ENCODE measurements around the gene CIAO3. TPM values are rescaled to one million over a fixed set of nuclear protein-coding genes. Genes with fewer than 3 reads are reported as not detected.

CIAO3 gene
- total RNA-seq, 2 experiments from 2014 or later: 33.3 to 38.2 TPM

DNA sequence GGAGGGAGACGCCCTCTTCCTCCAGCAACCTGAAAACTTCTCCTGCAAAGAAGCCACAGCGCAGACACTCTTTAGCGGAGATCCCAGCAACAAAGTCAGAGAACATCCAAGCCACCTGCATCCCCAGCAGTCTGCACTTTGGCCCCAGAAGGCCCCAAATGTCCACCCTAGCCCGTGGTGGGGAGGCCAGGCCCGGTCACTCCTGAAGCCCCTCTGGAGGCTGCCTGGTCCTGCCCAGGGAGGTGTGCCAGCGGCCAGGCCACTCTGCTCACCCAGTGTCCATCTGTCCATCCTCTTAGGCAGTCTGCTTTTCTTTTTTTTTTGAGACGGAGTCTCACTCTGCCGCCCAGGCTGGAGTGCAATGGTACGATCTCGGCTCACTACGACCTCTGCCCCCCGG lies 8.5 kb downstream of the CIAO3 start:
- Histone ChIP-seq H3K27ac (ENCODE audit: low read depth in 1 of 2, low read length in 2 of 2) (no peak overlapping the region), H3K9me3 (ENCODE audit: control insufficient read depth in 1 of 2, insufficient read depth in 1 of 2, low read length in 2 of 2) (no peaks in the 10 kb centered on the region), H3K4me1 (ENCODE audit: insufficient read depth, low read length) (peaks cover 10% of the 10 kb centered on the region), H3K27me3 (ENCODE audit: control insufficient read depth in 1 of 2, insufficient read depth in 2 of 2, low read length in 2 of 2) (no peaks in the 10 kb centered on the region), H3K36me3 (ENCODE audit: insufficient read depth, low read length) (peaks cover 40% of the 10 kb centered on the region), H3K4me3 (ENCODE audit: low read length) (no peak overlapping the region)
- Mint-ChIP-seq H3K4me3 (no peak overlapping the region), H3K27ac (no peak overlapping the region), H3K9me3 (no peaks in the 10 kb centered on the region), H3K27me3 (no peaks in the 10 kb centered on the region), H3K36me3 (ENCODE audit: low read depth) (peaks cover 30% of the 10 kb centered on the region), H3K4me1 (ENCODE audit: low read depth) (no peaks in the 10 kb centered on the region)
- ATAC-seq (ENCODE audit: poor library complexity) (no peak), DNase-seq (peak in 1 of 14 experiments; percentile 5)
- TF ChIP-seq, protein P1, sequence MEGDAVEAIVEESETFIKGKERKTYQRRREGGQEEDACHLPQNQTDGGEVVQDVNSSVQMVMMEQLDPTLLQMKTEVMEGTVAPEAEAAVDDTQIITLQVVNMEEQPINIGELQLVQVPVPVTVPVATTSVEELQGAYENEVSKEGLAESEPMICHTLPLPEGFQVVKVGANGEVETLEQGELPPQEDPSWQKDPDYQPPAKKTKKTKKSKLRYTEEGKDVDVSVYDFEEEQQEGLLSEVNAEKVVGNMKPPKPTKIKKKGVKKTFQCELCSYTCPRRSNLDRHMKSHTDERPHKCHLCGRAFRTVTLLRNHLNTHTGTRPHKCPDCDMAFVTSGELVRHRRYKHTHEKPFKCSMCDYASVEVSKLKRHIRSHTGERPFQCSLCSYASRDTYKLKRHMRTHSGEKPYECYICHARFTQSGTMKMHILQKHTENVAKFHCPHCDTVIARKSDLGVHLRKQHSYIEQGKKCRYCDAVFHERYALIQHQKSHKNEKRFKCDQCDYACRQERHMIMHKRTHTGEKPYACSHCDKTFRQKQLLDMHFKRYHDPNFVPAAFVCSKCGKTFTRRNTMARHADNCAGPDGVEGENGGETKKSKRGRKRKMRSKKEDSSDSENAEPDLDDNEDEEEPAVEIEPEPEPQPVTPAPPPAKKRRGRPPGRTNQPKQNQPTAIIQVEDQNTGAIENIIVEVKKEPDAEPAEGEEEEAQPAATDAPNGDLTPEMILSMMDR (IDR thresholded peaks at IDR 0.05): no peak
- POLR2A ChIA-PET: no interaction called here
- CTCF ChIA-PET: no interaction called here
- intact Hi-C loops (cut with DNase I, micrococcal nuclease): no loop called here

DNA sequence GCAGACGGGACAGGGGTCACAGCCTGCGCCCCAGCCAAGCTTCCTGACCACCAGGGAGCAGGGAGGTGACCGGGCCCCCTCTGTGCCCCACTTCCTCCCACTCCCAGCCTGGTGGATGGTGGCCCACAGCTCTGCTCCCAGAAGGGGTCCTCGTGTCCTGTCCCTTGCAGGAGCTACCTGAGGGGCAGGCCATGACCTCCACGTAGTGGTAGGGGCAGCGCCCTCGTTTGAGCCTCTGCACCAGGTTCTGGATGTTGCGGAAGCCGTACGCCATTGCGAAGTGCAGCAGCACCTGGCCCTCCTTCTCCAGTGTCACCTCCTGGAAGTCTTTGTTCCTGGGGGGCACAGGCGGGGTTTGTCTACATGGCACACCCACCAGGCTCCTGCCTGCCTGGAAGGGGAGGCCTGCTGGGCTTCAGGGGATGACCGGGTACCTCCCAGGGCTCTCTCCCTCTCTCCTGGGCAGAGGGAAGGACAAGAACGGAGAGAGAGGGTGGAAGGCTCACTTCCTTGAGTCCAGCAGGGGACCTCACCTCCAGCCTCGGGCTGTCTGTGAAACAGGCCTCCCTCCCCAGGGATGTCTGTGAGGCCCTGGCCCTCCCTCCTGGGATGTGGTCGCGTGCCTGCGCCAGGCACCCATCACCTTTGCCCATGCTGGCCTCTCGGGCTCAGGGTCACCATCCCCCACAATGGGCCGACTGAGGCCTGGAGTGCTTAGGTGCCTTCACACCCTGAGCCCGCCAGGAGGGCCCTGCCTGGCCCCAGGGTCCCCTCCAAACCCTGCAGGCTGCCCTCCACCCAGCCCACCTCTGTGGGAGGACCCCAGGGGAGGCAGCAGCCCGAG lies 9.9 kb downstream of the CIAO3 start:
- Mint-ChIP-seq H3K27ac (no peak overlapping the region), H3K27me3 (no peaks in the 10 kb centered on the region), H3K4me3 (no peak overlapping the region), H3K4me1 (ENCODE audit: low read depth) (no peaks in the 10 kb centered on the region), H3K9me3 (no peaks in the 10 kb centered on the region), H3K36me3 (ENCODE audit: low read depth) (peaks cover 20% of the 10 kb centered on the region)
- DNase-seq: no peak
- TF ChIP-seq, protein P1 (IDR thresholded peaks at IDR 0.05): no peak
- Histone ChIP-seq H3K9me3 (ENCODE audit: control insufficient read depth in 1 of 2, insufficient read depth in 1 of 2, low read length in 2 of 2) (no peaks in the 10 kb centered on the region), H3K4me1 (ENCODE audit: insufficient read depth, low read length) (peaks cover 22% of the 10 kb centered on the region), H3K27me3 (ENCODE audit: control insufficient read depth in 1 of 2, insufficient read depth in 2 of 2, low read length in 2 of 2) (no peaks in the 10 kb centered on the region), H3K4me3 (ENCODE audit: low read length) (no peak overlapping the region), H3K36me3 (ENCODE audit: insufficient read depth, low read length) (peaks cover 26% of the 10 kb centered on the region), H3K27ac (ENCODE audit: low read depth in 1 of 2, low read length in 2 of 2) (no peak overlapping the region)
- ChIA-PET CTCF (interaction anchor here (1.9 kb wide), 1 partner anchor 19 kb away, joined by 5 read pairs; no protein-coding TSS in a partner anchor), POLR2A (interaction anchor here (0.8 to 1.0 kb wide), 2 partner anchors 10 to 11 kb away, joined by 3 read pairs; partner anchors contain the start of gene ANTKMT)
- no peak for ATAC-seq (ENCODE audit: poor library complexity)
- intact Hi-C loops (cut with DNase I, micrococcal nuclease): no loop called here

DNA sequence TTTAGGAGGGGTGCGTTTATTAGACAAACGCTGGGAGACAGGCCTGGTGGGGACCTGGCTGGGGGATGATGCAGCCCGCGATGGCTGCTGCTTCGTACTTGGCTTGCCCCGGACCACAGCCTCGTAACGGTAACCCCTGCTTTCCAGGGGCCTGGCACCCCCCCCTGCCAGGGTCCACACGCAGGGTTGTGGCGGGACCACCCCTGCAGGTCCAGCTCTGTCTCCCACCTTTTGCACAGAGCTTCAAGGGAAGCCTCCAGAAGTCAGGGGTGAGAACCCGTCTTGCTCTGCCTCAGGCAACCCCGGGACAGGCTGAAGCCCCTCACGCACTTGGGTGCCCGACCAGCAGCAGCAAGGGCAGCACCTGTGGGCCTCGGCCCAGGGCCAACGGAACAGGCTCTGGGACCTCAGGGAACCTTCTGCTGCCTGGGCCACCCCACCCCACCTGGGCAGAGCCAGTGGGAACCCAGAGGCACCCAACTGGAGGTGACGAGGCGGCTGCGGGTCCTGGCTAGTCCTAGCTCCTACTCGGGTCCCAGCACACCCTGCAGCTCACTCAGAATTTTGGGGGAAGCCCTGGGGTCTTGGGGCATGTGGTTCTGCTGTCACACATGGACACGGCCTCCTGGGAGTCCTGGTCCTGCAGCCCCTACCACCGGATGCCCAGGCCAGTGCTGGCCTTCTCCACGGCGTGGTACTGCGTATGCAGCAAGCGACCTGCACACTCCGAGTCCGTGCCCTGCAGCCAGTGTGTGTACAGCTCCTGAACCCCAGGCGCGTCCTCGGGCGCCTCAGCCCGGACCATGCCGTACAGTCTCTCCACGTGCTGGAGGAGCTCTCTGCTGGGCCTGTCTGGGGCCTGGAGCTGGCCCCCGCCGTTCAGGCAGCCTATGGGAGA lies 10.8 kb downstream of the CIAO3 start:
- H3K9me3 Mint-ChIP-seq: no peaks in the 10 kb centered on the region
- TF ChIP-seq, protein P1 (IDR thresholded peaks at IDR 0.05): no peak
- CTCF ChIA-PET: interaction anchor here (1.9 kb wide), 1 partner anchor 18 kb away, joined by 5 read pairs; no protein-coding TSS in a partner anchor
- peaks cover 12% of the 10 kb centered on the region for H3K36me3 Mint-ChIP-seq (ENCODE audit: low read depth)
- ATAC-seq (ENCODE audit: poor library complexity) (no peak), DNase-seq (no peak)
- Histone ChIP-seq H3K36me3 (ENCODE audit: insufficient read depth, low read length) (peaks cover 18% of the 10 kb centered on the region), H3K9me3 (ENCODE audit: control insufficient read depth in 1 of 2, insufficient read depth in 1 of 2, low read length in 2 of 2) (no peaks in the 10 kb centered on the region), H3K27ac (ENCODE audit: low read depth in 1 of 2, low read length in 2 of 2) (no peak overlapping the region), H3K27me3 (ENCODE audit: control insufficient read depth in 1 of 2, insufficient read depth in 2 of 2, low read length in 2 of 2) (no peaks in the 10 kb centered on the region), H3K4me1 (ENCODE audit: insufficient read depth, low read length) (peaks cover 23% of the 10 kb centered on the region), H3K4me3 (ENCODE audit: low read length) (no peak overlapping the region)
- POLR2A ChIA-PET: interaction anchor here (0.8 kb wide), 1 partner anchor 10 kb away, joined by 3 read pairs; no protein-coding TSS in a partner anchor
- H3K4me3 Mint-ChIP-seq: peak overlapping the region; percentile 30
- no peaks in the 10 kb centered on the region for H3K27me3 Mint-ChIP-seq
- intact Hi-C loops (cut with DNase I, micrococcal nuclease): loop anchor here in 1 of 2 experiments (2.0 kb wide), 1 partner anchor 15 kb away; the partner anchor contains the start of gene METRN
- no peak overlapping the region for H3K27ac Mint-ChIP-seq
- no peaks in the 10 kb centered on the region for H3K4me1 Mint-ChIP-seq (ENCODE audit: low read depth)
